Stimulated activated memory B cell treated with anti-CD40 and anti-IgM and Interleukin-4, amounts not matched to agents 10 μg/mL and 1 μg/mL and 100 μg/mL, for 72 hours (primary cell): ENCODE data around the gene PRCD.

Experiments used
- ATAC-seq: fragments of 150-1000 bp; cut with Tn5 transposase; 2 replicates; pipeline ENCODE4 v1.10.0; 2021
- H3K27ac Mint-ChIP-seq: one replicate; pipeline ENCODE4 v1.8.0; 2022; ENCODE audit warnings: mild to moderate bottlenecking, mixed read lengths
- H3K27me3 Mint-ChIP-seq: one replicate; pipeline ENCODE4 v1.8.0; 2022; ENCODE audit warnings: mixed read lengths
- H3K36me3 Mint-ChIP-seq: one replicate; pipeline ENCODE4 v1.8.0; 2022; ENCODE audit warnings: mixed read lengths
- H3K4me1 Mint-ChIP-seq: one replicate; pipeline ENCODE4 v1.8.0; 2022; ENCODE audit warnings: mixed read lengths
- H3K4me3 Mint-ChIP-seq: one replicate; pipeline ENCODE4 v1.8.0; 2022; ENCODE audit warnings: mild to moderate bottlenecking, moderate library complexity, mixed read lengths
- H3K9me3 Mint-ChIP-seq: one replicate; pipeline ENCODE4 v1.8.0; 2022; ENCODE audit warnings: mixed read lengths

PRCD gene

DNA sequence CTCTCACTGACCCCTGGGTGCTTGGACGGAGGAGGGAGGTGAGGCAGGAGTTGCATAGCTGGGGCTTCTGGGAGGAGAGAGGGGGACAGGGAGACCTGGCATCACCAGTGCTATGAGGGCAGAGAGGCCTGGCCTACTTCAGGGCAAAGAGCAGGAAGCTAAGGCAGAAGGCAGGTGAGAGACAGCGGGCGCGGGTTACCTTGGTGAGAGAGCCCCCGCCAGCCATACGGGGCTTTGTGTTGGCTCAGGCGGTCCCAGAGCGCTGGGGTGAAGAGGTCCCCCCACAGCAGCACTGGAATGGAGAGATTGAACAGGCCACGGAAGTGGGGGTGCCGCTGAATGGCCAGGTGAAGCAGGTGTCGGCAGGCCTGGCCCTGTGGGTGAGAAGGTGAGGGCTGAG lies 34.3 kb downstream of the PRCD start:
- H3K4me1 Mint-ChIP-seq: peaks cover 9% of the 10 kb centered on the region
- H3K9me3 Mint-ChIP-seq: no peaks in the 10 kb centered on the region
- H3K27me3 Mint-ChIP-seq: no peaks in the 10 kb centered on the region
- ATAC-seq: no peak
- H3K4me3 Mint-ChIP-seq: no peak overlapping the region
- H3K36me3 Mint-ChIP-seq: no peaks in the 10 kb centered on the region
- H3K27ac Mint-ChIP-seq: no peak overlapping the region

DNA sequence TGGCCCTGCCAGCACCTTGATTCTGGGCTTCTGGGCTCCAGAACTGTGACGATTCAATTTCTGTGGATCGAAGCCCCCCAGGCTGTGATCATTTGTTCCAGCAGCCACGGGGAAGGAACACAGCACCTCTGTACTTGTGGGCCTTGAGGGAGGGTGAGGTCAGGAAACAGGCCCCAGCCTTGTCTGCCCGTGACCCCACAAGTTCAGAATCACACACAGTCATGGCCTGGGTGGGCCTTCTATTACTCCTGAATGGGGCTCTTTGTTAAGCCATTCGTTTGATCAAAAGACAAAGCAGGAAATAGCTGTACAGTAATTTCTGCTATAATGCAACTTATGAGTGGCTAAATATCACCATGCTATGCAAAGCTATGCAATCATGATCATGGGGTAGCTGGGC lies 35.7 kb downstream of the PRCD start:
- Mint-ChIP-seq H3K4me3 (no peak overlapping the region), H3K4me1 (peaks cover 19% of the 10 kb centered on the region)

DNA sequence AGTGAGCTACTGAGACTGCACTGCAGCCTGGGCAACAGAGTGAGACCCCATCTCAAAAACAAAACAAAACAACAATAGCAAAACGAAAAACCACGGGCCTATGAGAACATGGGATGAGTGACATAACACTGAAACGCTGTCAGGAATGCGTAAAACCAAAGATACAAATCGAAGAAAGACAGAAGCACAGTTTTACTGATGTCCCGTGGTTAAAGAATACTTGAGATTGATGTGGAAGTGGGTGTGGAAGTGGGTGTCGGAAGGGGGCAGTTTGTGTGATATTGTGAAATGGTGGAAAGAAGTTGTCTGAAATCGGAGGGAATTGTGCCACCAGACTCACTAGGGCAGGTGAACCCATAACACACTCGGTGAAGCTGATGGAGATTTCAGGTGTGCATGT lies 36.3 kb downstream of the PRCD start:
- peaks cover 24% of the 10 kb centered on the region for H3K4me1 Mint-ChIP-seq
- H3K9me3 Mint-ChIP-seq: no peaks in the 10 kb centered on the region
- H3K4me3 Mint-ChIP-seq: no peak overlapping the region
- no peaks in the 10 kb centered on the region for H3K36me3 Mint-ChIP-seq
- no peak overlapping the region for H3K27ac Mint-ChIP-seq
- no peaks in the 10 kb centered on the region for H3K27me3 Mint-ChIP-seq
- ATAC-seq: no peak

More for the DNA sequence above, 35.7 kb downstream of the PRCD start:
- no peak for ATAC-seq
- H3K27me3 Mint-ChIP-seq: no peaks in the 10 kb centered on the region
- no peaks in the 10 kb centered on the region for H3K9me3 Mint-ChIP-seq
- H3K27ac Mint-ChIP-seq: no peak overlapping the region
- no peaks in the 10 kb centered on the region for H3K36me3 Mint-ChIP-seq

DNA sequence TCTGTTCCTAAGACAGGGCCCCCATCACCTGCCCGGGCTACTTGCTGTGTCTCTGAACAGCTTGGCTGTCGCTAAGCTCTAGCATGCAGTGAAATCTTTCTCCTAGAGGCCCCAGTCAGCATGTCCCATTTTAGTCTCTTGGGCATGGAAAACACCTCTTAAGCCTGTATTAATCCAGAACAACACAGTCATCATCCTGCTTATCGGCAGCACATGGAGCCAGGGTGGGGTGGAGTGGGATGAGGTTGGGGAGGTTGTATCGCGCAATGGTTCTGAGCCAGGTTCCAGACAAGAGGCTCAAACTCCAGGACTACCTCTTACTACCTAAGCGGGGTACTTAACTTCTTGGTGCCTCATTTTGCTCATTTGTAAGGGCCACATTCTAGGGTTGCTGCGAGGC lies 38.0 kb downstream of the PRCD start:
- Mint-ChIP-seq H3K9me3 (no peaks in the 10 kb centered on the region), H3K4me1 (peaks cover 23% of the 10 kb centered on the region), H3K27ac (no peak overlapping the region), H3K36me3 (no peaks in the 10 kb centered on the region), H3K4me3 (no peak overlapping the region), H3K27me3 (peaks cover 7% of the 10 kb centered on the region)
- ATAC-seq: no peak

DNA sequence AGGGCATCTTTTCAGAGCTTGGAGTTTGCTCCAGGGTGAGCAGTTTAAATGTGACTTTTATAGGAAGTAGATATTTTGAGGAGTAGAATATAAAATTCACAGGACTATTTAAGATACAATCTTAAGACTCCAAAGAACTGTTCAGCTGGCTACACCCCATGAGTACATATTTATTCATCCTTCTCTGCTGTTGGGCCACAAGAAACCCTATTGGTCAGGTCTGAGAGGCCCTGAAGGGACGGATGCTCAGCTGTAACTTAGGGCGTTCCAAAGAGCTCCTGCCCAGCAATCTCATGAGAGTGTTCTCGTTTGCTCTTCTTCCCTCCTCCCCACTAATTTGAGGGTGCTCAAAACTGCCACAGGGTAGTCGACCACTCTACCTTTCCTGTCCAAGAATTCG lies 38.5 kb downstream of the PRCD start:
- Mint-ChIP-seq H3K27ac (no peak overlapping the region), H3K36me3 (no peaks in the 10 kb centered on the region), H3K27me3 (peaks cover 9% of the 10 kb centered on the region), H3K4me1 (peaks cover 22% of the 10 kb centered on the region), H3K9me3 (no peaks in the 10 kb centered on the region), H3K4me3 (no peak overlapping the region)
- ATAC-seq: no peak

DNA sequence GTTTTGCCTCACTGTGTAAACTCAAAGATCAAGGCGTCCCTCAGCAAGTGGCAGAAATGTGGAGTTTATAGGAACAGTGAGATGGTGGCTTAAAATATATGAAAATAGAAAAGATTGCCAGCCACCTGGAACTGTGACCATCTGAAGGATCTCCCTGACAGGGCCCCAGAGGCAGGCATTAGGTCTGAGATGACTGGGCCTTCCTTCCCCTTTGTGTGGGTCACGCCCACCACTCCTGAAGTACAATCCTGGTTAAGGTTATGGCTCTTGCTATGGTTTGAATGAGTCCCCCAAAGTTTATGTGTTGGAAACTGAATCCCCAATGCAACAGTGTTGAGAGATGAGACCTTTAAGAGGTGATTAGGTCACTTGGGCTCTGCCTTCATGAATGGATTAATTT lies 39.4 kb downstream of the PRCD start:
- Mint-ChIP-seq H3K27me3 (peaks cover 15% of the 10 kb centered on the region), H3K4me1 (peaks cover 22% of the 10 kb centered on the region), H3K9me3 (no peaks in the 10 kb centered on the region), H3K4me3 (no peak overlapping the region), H3K27ac (no peak overlapping the region), H3K36me3 (no peaks in the 10 kb centered on the region)
- peak; percentile 84 for ATAC-seq

DNA sequence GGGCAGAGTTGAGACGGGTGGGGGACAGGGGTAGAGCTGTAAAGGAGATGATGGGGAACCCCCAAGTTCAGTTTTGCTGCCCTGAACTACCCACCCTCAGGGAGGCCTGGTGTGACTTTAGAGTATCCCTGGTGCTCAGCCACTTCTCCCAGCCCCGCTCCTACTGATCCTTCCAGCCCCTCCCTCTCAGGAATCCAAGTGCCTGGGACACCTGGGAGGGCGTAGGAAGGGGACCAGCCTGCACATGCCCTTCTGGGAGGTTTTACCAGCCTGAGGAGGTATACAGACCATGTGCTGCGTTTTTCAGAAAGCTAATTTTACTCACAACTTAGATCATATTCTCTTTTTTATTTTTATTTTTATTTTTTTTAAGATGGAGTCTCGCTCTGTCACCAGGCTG lies 41.7 kb downstream of the PRCD start:
- H3K4me1 Mint-ChIP-seq: peaks cover 27% of the 10 kb centered on the region
- H3K27me3 Mint-ChIP-seq: peaks cover 26% of the 10 kb centered on the region
- H3K4me3 Mint-ChIP-seq: no peak overlapping the region
- H3K27ac Mint-ChIP-seq: no peak overlapping the region
- no peak for ATAC-seq
- H3K36me3 Mint-ChIP-seq: no peaks in the 10 kb centered on the region
- H3K9me3 Mint-ChIP-seq: no peaks in the 10 kb centered on the region

DNA sequence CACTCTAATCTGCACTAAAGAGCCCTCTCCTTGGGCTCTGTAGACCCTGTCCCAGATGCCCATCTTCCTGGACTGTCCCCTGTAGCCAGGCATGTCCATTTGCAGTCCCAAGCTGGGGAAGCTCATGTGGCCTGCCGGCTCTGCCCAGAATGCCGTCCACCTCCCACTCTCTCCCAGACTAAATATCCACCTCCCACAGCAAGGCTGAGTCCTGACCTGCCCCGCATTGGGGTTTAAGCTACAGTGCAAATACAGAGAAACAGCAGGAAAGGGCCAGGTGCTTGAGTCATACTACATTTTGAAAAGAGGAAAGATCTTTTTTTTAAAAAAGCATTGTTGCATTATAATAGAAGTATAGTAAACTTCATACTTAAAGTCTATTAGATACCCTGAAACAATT lies 42.8 kb downstream of the PRCD start:
- no peak for ATAC-seq
- peaks cover 37% of the 10 kb centered on the region for H3K27me3 Mint-ChIP-seq

DNA sequence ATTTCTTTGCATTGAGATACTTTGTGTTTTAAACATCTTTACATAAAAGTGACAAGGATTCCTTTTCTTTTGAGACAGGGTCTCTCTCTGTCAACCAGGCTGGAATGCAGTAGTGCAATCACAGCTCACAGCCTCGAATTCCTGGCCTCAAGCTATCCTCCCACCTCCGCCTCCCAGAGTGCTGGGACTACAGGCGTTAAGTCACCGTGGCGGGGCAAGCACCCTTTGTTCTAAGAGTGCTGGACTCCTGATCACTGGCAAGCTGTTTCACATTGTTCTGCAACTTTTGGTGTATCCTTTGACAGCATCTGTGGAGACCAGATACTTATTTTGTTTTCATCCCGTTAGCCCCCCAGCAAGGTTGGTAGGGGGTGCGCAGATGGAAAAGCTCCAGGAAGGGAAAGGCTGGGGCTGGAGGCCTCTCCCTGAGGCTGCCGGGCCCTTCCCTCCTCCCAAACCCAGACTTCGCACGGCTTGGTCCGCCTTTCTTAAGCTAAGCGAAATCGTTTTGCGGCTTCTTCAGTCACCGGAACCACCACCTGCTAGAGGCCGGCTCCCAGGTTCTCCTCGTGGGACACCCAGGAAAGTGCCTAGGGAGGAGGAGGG lies 44.7 kb downstream of the PRCD start:
- H3K27me3 Mint-ChIP-seq: peaks cover 56% of the 10 kb centered on the region
- ATAC-seq: no peak

More for the DNA sequence above, 42.8 kb downstream of the PRCD start:
- no peak overlapping the region for H3K4me3 Mint-ChIP-seq
- no peak overlapping the region for H3K27ac Mint-ChIP-seq
- peaks cover 27% of the 10 kb centered on the region for H3K4me1 Mint-ChIP-seq
- H3K36me3 Mint-ChIP-seq: no peaks in the 10 kb centered on the region
- H3K9me3 Mint-ChIP-seq: no peaks in the 10 kb centered on the region

DNA sequence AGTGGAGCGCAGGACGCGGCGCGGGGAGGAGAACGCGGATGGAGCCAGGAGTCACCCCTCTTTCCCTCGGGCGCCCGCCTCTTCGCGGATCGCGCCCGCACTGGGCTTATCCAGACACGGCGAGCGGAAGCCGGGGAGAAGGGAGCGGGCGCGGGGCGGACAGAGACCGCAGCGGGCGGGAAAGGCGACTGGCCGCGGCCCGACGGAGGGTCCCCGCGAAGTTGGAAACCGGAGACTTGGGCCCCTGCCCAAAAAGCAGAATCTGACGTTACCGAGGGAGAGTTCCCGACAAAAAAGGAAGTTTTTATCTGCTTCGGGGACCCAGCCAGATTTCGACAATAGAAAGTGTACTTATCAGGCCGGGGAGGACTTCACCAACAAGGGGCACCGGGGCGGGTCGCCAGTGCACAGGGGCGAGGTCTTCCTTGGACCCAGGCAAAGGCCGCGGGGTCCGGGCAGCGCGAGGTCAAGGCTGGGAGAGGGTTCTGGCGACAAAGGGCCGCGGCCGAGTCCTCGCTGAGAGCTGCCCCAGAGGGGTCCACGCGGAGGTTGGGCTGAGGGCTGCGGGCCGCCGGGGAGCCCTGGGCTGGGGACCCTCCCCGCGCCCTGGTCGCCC lies 45.3 kb downstream of the PRCD start:
- Mint-ChIP-seq H3K4me3 (peak overlapping the region; percentile 79), H3K9me3 (no peaks in the 10 kb centered on the region), H3K4me1 (peaks cover 18% of the 10 kb centered on the region), H3K36me3 (peaks cover 6% of the 10 kb centered on the region), H3K27me3 (peaks cover 62% of the 10 kb centered on the region), H3K27ac (peak overlapping the region; percentile 17)
- no peak for ATAC-seq

More for the DNA sequence above, 44.7 kb downstream of the PRCD start:
- H3K36me3 Mint-ChIP-seq: peaks cover 4% of the 10 kb centered on the region
- peak overlapping the region; percentile 79 for H3K4me3 Mint-ChIP-seq
- H3K9me3 Mint-ChIP-seq: no peaks in the 10 kb centered on the region
- peaks cover 21% of the 10 kb centered on the region for H3K4me1 Mint-ChIP-seq
- H3K27ac Mint-ChIP-seq: peak overlapping the region; percentile 17

DNA sequence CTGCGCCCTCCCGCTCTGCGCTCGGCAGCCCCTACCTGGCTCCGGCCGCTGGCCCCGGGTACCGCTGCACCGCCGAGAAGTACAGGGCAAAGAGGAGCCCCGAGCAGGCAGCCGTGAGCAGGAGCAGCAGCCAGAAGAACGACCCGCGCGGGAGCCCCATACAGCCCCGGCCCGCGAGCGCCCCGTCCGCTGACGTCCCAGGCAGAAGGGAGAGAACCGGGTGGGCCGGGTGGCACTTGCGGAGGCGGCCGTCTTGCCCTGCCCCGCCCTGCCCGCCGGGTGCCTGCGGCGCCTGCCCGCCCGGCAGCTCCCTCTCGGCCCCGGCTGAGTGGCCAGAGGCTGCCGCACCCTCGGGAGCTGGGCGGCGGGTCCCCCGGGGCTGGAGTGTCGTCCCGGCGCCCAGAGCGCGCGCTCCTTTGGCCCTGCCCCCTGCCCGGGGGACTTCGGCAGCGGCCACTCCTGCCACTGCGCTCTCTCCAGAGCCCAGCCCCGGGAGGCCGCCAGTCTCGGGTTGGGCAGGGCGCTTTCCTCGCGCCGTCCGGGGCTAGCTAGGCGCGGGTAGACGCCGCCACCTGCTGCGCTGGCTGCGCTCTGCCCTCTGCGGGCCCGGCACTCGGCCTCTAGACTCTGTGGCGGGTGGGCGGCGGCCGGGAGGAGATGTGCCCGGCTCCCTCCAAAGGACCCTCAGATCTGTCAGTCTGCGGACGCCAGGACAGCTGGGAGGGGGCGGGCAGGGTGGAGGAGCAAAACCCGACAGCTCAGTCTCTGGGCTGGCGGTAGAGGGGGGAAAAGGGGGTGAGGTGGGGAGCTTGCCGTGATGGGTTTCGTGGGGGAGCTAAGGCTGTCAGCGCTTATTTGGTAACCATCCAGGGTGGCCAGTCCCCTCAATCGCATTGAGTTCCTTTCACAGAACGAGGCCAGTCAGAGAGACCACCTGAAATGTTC lies 46.1 kb downstream of the PRCD start, which contains the start of gene ST6GALNAC2:
ST6GALNAC2 (minus strand) TSS at position 212 of the 945 bp plus-strand sequence; CDS start at position 160, 52 bp downstream.
- Mint-ChIP-seq H3K27me3 (peaks cover 64% of the 10 kb centered on the region), H3K36me3 (peaks cover 6% of the 10 kb centered on the region), H3K9me3 (no peaks in the 10 kb centered on the region), H3K4me3 (peak within 1 kb of the TSS; percentile 79), H3K27ac (peak within 1 kb of the TSS; percentile 17), H3K4me1 (peaks cover 12% of the 10 kb centered on the region)
- peak; percentile 76 for ATAC-seq

DNA sequence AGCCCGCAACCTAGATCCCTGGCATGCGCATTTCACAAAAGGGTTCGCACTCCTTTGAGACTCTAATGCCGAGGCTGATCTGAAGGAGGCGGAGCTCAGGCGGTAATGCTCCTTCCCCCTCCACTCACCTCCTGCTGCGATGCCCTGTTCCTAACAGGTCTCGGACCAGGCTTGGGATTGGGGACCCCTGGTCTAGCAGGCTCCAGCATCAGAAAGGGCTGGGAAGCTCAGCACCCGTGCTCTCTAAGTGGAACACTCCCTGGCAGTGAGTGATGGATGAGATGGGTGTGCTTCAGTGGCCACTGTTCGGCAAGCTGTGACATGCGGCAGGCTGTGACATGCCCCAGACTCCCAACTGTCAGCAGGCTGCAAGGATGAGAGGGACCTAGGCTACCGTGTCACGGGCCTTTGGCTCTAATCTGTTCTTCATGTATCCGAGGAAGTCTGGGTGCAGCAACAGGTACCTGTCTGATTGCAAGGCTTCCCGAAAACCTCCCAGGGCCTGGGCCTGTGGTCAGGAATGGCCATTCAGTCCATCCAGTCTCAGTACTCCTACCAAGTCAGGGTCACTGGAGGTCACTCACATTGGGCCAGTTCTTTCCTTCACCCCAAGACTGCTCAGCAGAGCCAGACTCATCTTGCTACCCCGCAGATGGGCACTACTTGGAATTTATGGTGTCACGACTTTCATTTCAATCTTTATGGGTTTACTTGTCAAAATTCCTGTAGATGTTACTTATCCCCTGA lies 47.1 kb downstream of the PRCD start:
- H3K9me3 Mint-ChIP-seq: no peaks in the 10 kb centered on the region
- no peak for ATAC-seq
- peaks cover 5% of the 10 kb centered on the region for H3K4me1 Mint-ChIP-seq
- no peak overlapping the region for H3K27ac Mint-ChIP-seq
- peaks cover 6% of the 10 kb centered on the region for H3K36me3 Mint-ChIP-seq
- peaks cover 70% of the 10 kb centered on the region for H3K27me3 Mint-ChIP-seq
- H3K4me3 Mint-ChIP-seq: no peak overlapping the region

DNA sequence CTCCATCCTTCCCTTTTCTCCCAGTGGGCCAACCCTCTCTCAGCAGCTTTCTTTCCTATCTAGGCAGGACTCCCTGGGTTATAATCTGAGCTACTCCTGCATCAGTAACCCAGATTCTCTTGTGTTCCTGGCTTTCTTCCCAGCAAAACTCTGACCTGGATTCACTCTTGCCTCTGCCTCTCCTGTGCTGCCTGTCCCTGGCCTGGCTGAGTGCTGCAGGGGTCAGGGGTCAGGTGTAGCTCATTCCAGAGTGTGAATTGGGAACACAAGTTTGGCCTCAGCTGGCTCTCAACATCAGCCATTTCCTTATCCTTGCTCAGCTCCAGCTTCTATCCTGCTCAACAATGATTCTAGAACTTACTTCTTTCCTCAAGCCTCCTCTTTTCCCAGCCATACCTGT lies 48.3 kb downstream of the PRCD start:
- Mint-ChIP-seq H3K36me3 (peaks cover 6% of the 10 kb centered on the region), H3K27ac (no peak overlapping the region), H3K9me3 (no peaks in the 10 kb centered on the region), H3K27me3 (peaks cover 67% of the 10 kb centered on the region), H3K4me3 (no peak overlapping the region), H3K4me1 (peaks cover 5% of the 10 kb centered on the region)
- ATAC-seq: no peak

DNA sequence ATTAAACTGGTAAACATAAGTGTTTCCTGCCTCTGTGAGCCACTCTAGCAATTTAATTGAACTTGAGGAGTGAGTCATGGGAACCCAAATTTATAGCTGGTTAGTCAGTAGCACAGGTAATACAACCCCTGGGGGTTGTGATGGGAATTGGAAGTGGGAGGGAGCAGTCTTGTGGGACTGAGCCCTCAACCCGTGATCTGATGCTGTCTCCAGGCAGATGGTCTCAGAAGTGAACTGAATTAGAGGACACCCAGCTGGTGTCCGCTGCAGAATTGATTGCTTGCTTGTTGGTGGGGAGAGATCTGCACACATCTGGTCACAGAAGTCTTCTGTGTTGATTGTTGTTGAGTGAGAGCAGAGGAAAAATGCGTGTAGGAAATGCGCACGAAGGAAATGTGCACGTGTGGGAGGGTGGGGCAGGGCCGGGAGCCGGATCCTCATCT lies 53.6 kb downstream of the PRCD start:
- Mint-ChIP-seq H3K4me1 (no peaks in the 10 kb centered on the region), H3K9me3 (no peaks in the 10 kb centered on the region), H3K27ac (no peak overlapping the region), H3K36me3 (peaks cover 6% of the 10 kb centered on the region), H3K4me3 (no peak overlapping the region), H3K27me3 (peaks cover 65% of the 10 kb centered on the region)
- ATAC-seq: no peak

DNA sequence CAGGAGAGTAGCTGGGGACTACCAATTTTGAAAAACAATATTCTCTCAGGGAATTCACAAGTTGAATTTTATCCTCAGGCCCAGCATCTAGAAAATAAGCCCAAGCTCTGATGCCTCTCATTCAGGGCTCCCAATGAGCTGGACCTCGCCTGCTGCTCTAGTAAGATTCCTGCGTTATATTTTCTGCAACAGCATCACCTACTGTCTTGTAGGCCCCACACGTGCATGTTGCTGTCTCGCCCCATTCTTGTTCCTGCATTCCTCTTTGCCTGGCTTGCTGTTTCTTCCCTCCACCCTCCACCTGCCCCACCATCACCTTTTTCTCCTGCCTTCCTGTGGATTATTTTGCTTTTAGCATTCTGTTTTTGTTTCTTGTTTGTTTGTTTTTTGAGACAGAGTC lies 54.1 kb downstream of the PRCD start:
- peaks cover 65% of the 10 kb centered on the region for H3K27me3 Mint-ChIP-seq
- H3K9me3 Mint-ChIP-seq: no peaks in the 10 kb centered on the region
- H3K4me1 Mint-ChIP-seq: no peaks in the 10 kb centered on the region
- no peak overlapping the region for H3K27ac Mint-ChIP-seq
- H3K36me3 Mint-ChIP-seq: peaks cover 6% of the 10 kb centered on the region
- no peak overlapping the region for H3K4me3 Mint-ChIP-seq
- ATAC-seq: no peak
